Calu3 (cell line): Measurements from ENCODE around the gene CTNNBL1. TPM values are rescaled to one million over a fixed set of nuclear protein-coding genes. Genes with fewer than 3 reads are reported as not detected.
"Not testable (repeated sequence)": the region's sequence is repeated elsewhere in the genome, so short reads cannot be mapped to it uniquely, and the experiment has no call there.

Experiments
- BruUV-seq: library from RNA; stranded (reverse); fragments of 400-500 nt; replicated peaks from 2 replicates; lab custom pipeline; 2021; lab: Mats Ljungman, UMichigan
- CTCF ChIA-PET: fragments of 300-600 bp; sonication (Branson Sonifier 250); formaldehyde crosslinking; loops from one replicate; lab custom pipeline; 2022; ENCODE audit warnings: antibody characterized with exemption; lab: Charles Lee
- DNase-seq: peaks from one replicate; pipeline ENCODE4 v3.0.0; 2022
- H3K27ac Mint-ChIP-seq: one replicate; pipeline ENCODE4 v1.8.0; 2022; ENCODE audit warnings: mixed read lengths; ENCODE audit not compliant: unreplicated experiment
- H3K27me3 Mint-ChIP-seq: one replicate; pipeline ENCODE4 v1.8.0; 2022; ENCODE audit warnings: mixed read lengths; ENCODE audit not compliant: unreplicated experiment
- H3K36me3 Mint-ChIP-seq: one replicate; pipeline ENCODE4 v1.8.0; 2022; ENCODE audit warnings: mild to moderate bottlenecking, moderate library complexity, mixed read lengths; ENCODE audit not compliant: insufficient read depth, unreplicated experiment
- H3K4me1 Mint-ChIP-seq: one replicate; pipeline ENCODE4 v1.8.0; 2022; ENCODE audit warnings: mild to moderate bottlenecking, low read depth, mixed read lengths; ENCODE audit not compliant: unreplicated experiment
- H3K4me3 Mint-ChIP-seq: one replicate; pipeline ENCODE4 v1.8.0; 2022; ENCODE audit warnings: mild to moderate bottlenecking, low read depth, moderate library complexity, mixed read lengths; ENCODE audit not compliant: unreplicated experiment
- H3K9me3 Mint-ChIP-seq: one replicate; pipeline ENCODE4 v1.8.0; 2022; ENCODE audit warnings: low read depth, mixed read lengths; ENCODE audit not compliant: unreplicated experiment
- CTCF ChIP-seq: fragments of 200-600 bp; IDR thresholded peaks from one replicate; pipeline ENCODE4 v1.8.0; 2022; ENCODE audit warnings: antibody characterized with exemption; ENCODE audit not compliant: unreplicated experiment
- intact Hi-C: fragments of 100-400 bp; cut with micrococcal nuclease; formaldehyde crosslinking; loops from one replicate; pipeline ENCODE4 v1.10.0; 2022; ENCODE audit not compliant: unreplicated experiment
- total RNA-seq: library from RNA; stranded (reverse); gene quantifications from 2 replicates; pipeline ENCODE4 v1.2.3, GENCODE V29; 2022

Gene CTNNBL1
- total RNA-seq, 1 experiment from 2014 or later = 106 TPM

GRCh38 chr20:37700301-37700700, 6.5 kb downstream of the CTNNBL1 start:
- CTCF ChIA-PET = interaction anchor here (0.9 kb wide), 1 partner anchor 19 kb away, joined by 3 read pairs; no protein-coding TSS in a partner anchor
- BruUV-seq = no TSS peak
- Mint-ChIP-seq H3K9me3 (no peaks in the 10 kb centered on the region), H3K4me1 (no peaks in the 10 kb centered on the region), H3K36me3 (no peaks in the 10 kb centered on the region), H3K27me3 (no peaks in the 10 kb centered on the region), H3K4me3 (no peak overlapping the region), H3K27ac (no peak overlapping the region)
- TF ChIP-seq CTCF = no peak
- intact Hi-C loops = no loop called here
- no peak for DNase-seq

GRCh38 chr20:37701676-37702075, 7.8 kb downstream of the CTNNBL1 start:
- H3K36me3 Mint-ChIP-seq, H3K4me3 Mint-ChIP-seq, H3K27me3 Mint-ChIP-seq, intact Hi-C loops, DNase-seq, H3K27ac Mint-ChIP-seq, H3K4me1 Mint-ChIP-seq, H3K9me3 Mint-ChIP-seq, CTCF ChIA-PET, BruUV-seq: not testable (repeated sequence)

- intact Hi-C loops = no loop called here
- DNase-seq = no peak
- H3K36me3 Mint-ChIP-seq = no peaks in the 10 kb centered on the region
- TF ChIP-seq CTCF = no peak
- no peaks in the 10 kb centered on the region for H3K4me1 Mint-ChIP-seq
- H3K27me3 Mint-ChIP-seq = no peaks in the 10 kb centered on the region
- no peak overlapping the region for H3K4me3 Mint-ChIP-seq
- H3K27ac Mint-ChIP-seq = no peak overlapping the region
- CTCF ChIA-PET = no interaction called here
- H3K9me3 Mint-ChIP-seq = no peaks in the 10 kb centered on the region
- BruUV-seq = no TSS peak
Measured at GRCh38 chr20:37702403-37703034, 8.7 kb downstream of the CTNNBL1 start.

- Mint-ChIP-seq H3K4me3 (no peak overlapping the region), H3K36me3 (no peaks in the 10 kb centered on the region), H3K27me3 (no peaks in the 10 kb centered on the region), H3K9me3 (no peaks in the 10 kb centered on the region), H3K27ac (no peak overlapping the region), H3K4me1 (no peaks in the 10 kb centered on the region)
- no peak for TF ChIP-seq CTCF
- CTCF ChIA-PET = interaction anchor here (0.7 kb wide), 1 partner anchor 36 kb away, joined by 5 read pairs; no protein-coding TSS in a partner anchor
- no peak for DNase-seq
- intact Hi-C loops = no loop called here
- no TSS peak for BruUV-seq
Measured at GRCh38 chr20:37703035-37703845, 9.4 kb downstream of the CTNNBL1 start.
